Measurements from ENCODE around the gene MRLN. TPM values are rescaled to one million over a fixed set of nuclear protein-coding genes. Genes with fewer than 3 reads are reported as not detected.

MRLN gene
- total RNA-seq, 4 donors from 2014 or later = not detected

GRCh38 chr10:59700709-59701108 is 52.5 kb downstream of the MRLN start:
- TF ChIP-seq EP300 (IDR thresholded peaks at IDR 0.05; ENCODE audit: low read depth) (no peak), POLR2AphosphoS5 (IDR thresholded peaks at IDR 0.05) (no peak), POLR2A (IDR thresholded peaks at IDR 0.05) (no peak)
- TF ChIP-seq, protein P1, sequence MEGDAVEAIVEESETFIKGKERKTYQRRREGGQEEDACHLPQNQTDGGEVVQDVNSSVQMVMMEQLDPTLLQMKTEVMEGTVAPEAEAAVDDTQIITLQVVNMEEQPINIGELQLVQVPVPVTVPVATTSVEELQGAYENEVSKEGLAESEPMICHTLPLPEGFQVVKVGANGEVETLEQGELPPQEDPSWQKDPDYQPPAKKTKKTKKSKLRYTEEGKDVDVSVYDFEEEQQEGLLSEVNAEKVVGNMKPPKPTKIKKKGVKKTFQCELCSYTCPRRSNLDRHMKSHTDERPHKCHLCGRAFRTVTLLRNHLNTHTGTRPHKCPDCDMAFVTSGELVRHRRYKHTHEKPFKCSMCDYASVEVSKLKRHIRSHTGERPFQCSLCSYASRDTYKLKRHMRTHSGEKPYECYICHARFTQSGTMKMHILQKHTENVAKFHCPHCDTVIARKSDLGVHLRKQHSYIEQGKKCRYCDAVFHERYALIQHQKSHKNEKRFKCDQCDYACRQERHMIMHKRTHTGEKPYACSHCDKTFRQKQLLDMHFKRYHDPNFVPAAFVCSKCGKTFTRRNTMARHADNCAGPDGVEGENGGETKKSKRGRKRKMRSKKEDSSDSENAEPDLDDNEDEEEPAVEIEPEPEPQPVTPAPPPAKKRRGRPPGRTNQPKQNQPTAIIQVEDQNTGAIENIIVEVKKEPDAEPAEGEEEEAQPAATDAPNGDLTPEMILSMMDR (IDR thresholded peaks at IDR 0.05) = no peak
- in situ Hi-C loops (cut with MboI; ENCODE audit: low pct_ligation_motif_present in 1 of 4, low pct_unique_long_range_greater_than_20kb in 1 of 4, low sequenced_read_pairs in 3 of 4) = no loop called here
- DNase-seq = no peak
- Histone ChIP-seq H3K27me3 (no peaks in the 10 kb centered on the region), H3K36me3 (no peaks in the 10 kb centered on the region), H3K4me3 (no peak overlapping the region), H3K9me3 (no peaks in the 10 kb centered on the region), H3K4me1 (peaks cover 0 to 4% (median 0%) of the 10 kb centered on the region in 4 donors), H3K27ac (no peak overlapping the region)
- 70% methylated on average over 4 of the region's 4 CpGs for WGBS, 2 donors (ENCODE audit: low coverage in 1 of 2)
- intact Hi-C loops (cut with DNase I; ENCODE audit: low total_unique reads) = no loop called here

GRCh38 chr10:59698326-59698725 is 54.9 kb downstream of the MRLN start:
- H3K9me3 ChIP-seq = no peaks in the 10 kb centered on the region
- no peak overlapping the region for H3K27ac ChIP-seq
- no peak overlapping the region for H3K4me3 ChIP-seq
- intact Hi-C loops (cut with DNase I; ENCODE audit: low total_unique reads) = no loop called here
- in situ Hi-C loops (cut with MboI; ENCODE audit: low pct_ligation_motif_present in 1 of 4, low pct_unique_long_range_greater_than_20kb in 1 of 4, low sequenced_read_pairs in 3 of 4) = no loop called here
- no peak for DNase-seq
- no peaks in the 10 kb centered on the region for H3K36me3 ChIP-seq
- 55% methylated on average over 1 of the region's 1 CpG; no CpG with 5 or more reads in 1 of the 2 donors for WGBS, 2 donors (ENCODE audit: low coverage in 1 of 2)
- TF ChIP-seq POLR2AphosphoS5 (IDR thresholded peaks at IDR 0.05) = no peak
- TF ChIP-seq, protein P1 (IDR thresholded peaks at IDR 0.05) = no peak
- no peak for TF ChIP-seq POLR2A (IDR thresholded peaks at IDR 0.05)
- no peak for TF ChIP-seq EP300 (IDR thresholded peaks at IDR 0.05; ENCODE audit: low read depth)
- H3K27me3 ChIP-seq = no peaks in the 10 kb centered on the region
- peaks cover 0 to 3% (median 0%) of the 10 kb centered on the region in 4 donors for H3K4me1 ChIP-seq

DNA sequence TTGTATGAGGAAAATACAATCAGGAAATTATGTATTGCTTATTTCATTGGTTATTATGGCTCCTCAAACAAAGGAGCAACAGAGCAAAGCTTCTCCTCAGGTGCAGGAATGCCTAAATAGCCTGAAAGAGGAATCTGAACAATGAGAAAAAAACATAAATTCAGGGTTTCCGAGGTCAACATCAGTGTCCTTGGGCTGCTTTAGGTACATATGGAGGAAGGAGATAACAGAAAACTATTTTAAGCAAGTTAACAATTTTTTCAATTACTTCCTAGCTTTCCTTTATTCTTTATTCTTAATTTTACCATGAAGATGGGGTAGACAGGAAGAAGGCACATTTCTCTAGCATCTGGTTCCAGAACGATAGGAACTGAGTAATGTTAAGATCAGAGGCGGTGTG is 57.6 kb downstream of the MRLN start:
- no peak for TF ChIP-seq POLR2AphosphoS5 (IDR thresholded peaks at IDR 0.05)
- TF ChIP-seq POLR2A (IDR thresholded peaks at IDR 0.05) = no peak
- TF ChIP-seq, protein P1 (IDR thresholded peaks at IDR 0.05) = no peak
- no peak for TF ChIP-seq EP300 (IDR thresholded peaks at IDR 0.05; ENCODE audit: low read depth)
- Histone ChIP-seq H3K36me3 (no peaks in the 10 kb centered on the region), H3K9me3 (no peaks in the 10 kb centered on the region), H3K4me1 (peaks cover 3 to 20% (median 4%) of the 10 kb centered on the region in 4 donors), H3K4me3 (no peak overlapping the region), H3K27me3 (no peaks in the 10 kb centered on the region), H3K27ac (no peak overlapping the region)
- intact Hi-C loops (cut with DNase I; ENCODE audit: low total_unique reads) (no loop called here), in situ Hi-C loops (cut with MboI; ENCODE audit: low pct_ligation_motif_present in 1 of 4, low pct_unique_long_range_greater_than_20kb in 1 of 4, low sequenced_read_pairs in 3 of 4) (no loop called here)
- no peak for DNase-seq
- 50 to 65% methylated on average over 1 to 3 of the region's 3 CpGs for WGBS, 2 donors (ENCODE audit: low coverage in 1 of 2)

GRCh38 chr10:59694936-59695335 is 58.3 kb downstream of the MRLN start:
- no peaks in the 10 kb centered on the region for H3K27me3 ChIP-seq
- no peak for DNase-seq
- in situ Hi-C loops (cut with MboI; ENCODE audit: low pct_ligation_motif_present in 1 of 4, low pct_unique_long_range_greater_than_20kb in 1 of 4, low sequenced_read_pairs in 3 of 4) (no loop called here), intact Hi-C loops (cut with DNase I; ENCODE audit: low total_unique reads) (no loop called here)
- WGBS, 2 donors (ENCODE audit: low coverage in 1 of 2) = 93 to 100% methylated on average over 1 of the region's 1 CpG
- H3K27ac ChIP-seq = no peak overlapping the region
- H3K4me1 ChIP-seq = peaks cover 3 to 24% (median 4%) of the 10 kb centered on the region in 4 donors
- no peaks in the 10 kb centered on the region for H3K9me3 ChIP-seq
- no peak overlapping the region for H3K4me3 ChIP-seq
- H3K36me3 ChIP-seq = no peaks in the 10 kb centered on the region
- TF ChIP-seq, protein P1 (IDR thresholded peaks at IDR 0.05) = no peak
- TF ChIP-seq POLR2A (IDR thresholded peaks at IDR 0.05) = no peak
- no peak for TF ChIP-seq EP300 (IDR thresholded peaks at IDR 0.05; ENCODE audit: low read depth)
- TF ChIP-seq POLR2AphosphoS5 (IDR thresholded peaks at IDR 0.05) = no peak
